ENCODE measurements around the gene COMMD8. TPM values are rescaled to one million over a fixed set of nuclear protein-coding genes. Genes with fewer than 3 reads are reported as not detected.
A peak's percentile ranks its signal among the peaks of the same experiment; 100 is the strongest.

The COMMD8 gene
- total RNA-seq, 1 donor from 2014 or later = 26.9 TPM

DNA sequence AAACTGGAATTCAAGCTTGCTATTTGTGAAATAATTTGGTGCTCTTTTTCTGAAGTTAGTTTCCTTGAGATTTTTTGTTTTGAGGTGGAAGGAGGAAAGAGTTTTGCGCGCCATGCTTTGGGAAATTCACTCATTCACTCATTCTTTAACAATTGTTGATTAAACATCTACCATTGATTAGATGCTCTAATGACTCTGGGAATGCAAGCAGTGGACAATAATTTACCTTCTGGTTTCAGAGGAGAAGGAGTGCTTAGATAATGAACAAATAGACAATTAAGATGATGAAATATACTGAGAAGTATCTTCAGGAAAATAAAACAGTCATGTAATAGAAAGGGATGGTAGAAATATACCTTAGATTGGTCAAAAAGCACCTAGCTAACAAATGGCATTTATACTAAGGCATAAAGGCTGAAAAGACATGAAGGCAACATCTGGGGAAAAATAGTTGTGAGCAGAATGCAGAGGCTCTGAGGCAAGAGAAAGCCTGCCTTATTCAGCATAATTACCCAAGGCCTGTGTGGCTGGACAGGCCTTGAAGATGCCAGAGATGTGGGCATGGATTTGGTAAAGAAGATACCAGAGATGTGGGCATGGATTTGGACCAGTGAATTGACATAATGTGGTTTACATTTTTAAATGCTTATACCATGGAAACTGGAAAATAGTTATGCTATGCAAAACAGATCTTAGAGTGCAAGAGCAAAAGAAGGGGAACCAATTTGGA, 2.7 kb upstream of the COMMD8 start:
- TF ChIP-seq, protein P1, sequence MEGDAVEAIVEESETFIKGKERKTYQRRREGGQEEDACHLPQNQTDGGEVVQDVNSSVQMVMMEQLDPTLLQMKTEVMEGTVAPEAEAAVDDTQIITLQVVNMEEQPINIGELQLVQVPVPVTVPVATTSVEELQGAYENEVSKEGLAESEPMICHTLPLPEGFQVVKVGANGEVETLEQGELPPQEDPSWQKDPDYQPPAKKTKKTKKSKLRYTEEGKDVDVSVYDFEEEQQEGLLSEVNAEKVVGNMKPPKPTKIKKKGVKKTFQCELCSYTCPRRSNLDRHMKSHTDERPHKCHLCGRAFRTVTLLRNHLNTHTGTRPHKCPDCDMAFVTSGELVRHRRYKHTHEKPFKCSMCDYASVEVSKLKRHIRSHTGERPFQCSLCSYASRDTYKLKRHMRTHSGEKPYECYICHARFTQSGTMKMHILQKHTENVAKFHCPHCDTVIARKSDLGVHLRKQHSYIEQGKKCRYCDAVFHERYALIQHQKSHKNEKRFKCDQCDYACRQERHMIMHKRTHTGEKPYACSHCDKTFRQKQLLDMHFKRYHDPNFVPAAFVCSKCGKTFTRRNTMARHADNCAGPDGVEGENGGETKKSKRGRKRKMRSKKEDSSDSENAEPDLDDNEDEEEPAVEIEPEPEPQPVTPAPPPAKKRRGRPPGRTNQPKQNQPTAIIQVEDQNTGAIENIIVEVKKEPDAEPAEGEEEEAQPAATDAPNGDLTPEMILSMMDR (conservative IDR thresholded peaks at IDR 0.05; ENCODE audit: low read depth, low read length) = no peak
- DNase-seq (ENCODE audit: low read depth) = peak; percentile 86
- no peak overlapping the region for H3K4me3 ChIP-seq (ENCODE audit: low read depth, low read length)

DNA sequence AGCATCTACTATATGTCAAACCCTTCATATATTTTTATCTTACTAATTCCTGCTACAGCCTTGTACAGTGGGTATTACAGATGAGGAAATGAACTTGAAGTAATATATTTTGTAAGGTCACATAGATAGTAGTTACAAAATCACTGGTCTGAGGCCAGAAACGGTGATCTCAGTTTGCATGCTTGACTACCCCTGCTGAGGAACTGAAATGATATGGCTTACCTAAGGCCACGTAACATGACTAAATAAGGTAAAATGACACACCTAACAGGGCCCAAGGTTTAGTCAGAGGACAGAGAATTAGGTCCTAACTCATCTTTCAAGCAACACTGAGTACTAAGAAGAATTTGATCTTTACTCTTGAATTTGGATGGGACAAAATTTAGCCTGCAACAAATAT, 1.5 kb upstream of the COMMD8 start:
- no peak overlapping the region for H3K4me3 ChIP-seq (ENCODE audit: low read depth, low read length)
- no peak for DNase-seq (ENCODE audit: low read depth)
- TF ChIP-seq, protein P1 (conservative IDR thresholded peaks at IDR 0.05; ENCODE audit: low read depth, low read length) = no peak

DNA sequence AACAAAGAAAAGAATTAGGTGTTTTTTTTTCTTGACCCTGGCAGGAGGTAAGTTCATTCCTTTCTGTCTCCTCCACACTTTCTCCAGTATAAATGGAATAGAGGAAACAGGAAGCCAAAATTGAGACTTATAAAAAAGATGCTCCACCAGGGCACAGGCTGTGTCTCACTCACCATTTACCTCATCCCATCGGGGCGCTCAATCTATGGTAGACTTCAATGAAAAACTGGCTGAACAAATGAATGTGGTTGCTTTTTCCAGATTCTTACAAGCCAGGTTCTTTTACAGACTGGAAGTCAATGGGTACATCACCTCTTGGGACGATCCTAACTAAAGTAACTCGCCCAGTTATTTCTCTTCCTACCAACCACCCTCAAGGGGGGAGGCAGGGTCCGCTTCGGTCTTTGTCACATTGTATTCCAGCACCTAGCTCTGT, 685 bp downstream of the COMMD8 start:
- TF ChIP-seq, protein P1 (conservative IDR thresholded peaks at IDR 0.05; ENCODE audit: low read depth, low read length) = no peak
- DNase-seq (ENCODE audit: low read depth) = no peak
- peak overlapping the region; percentile 83 for H3K4me3 ChIP-seq (ENCODE audit: low read depth, low read length)

DNA sequence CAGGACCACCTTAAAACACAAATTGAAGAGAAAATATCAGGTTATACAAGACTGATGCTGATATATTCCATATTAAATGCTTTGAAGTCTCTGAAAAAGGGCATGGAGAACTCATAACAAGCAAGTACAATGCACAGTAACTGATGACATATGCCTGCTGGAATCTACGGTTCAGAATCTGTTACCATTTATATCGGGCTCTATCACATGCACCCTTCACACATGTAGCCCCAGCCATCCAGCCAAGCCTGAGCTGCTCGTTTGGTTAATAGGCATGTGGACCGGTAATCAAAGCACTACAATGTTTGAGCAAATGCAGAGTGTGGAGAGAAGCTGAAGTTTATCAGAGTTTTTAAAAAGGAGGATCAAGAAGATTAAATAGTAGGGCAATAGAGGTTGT, 11.8 kb downstream of the COMMD8 start:
- TF ChIP-seq, protein P1 (conservative IDR thresholded peaks at IDR 0.05; ENCODE audit: low read depth, low read length) = no peak
- no peak for DNase-seq (ENCODE audit: low read depth)
- H3K4me3 ChIP-seq (ENCODE audit: low read depth, low read length) = no peak overlapping the region

DNA sequence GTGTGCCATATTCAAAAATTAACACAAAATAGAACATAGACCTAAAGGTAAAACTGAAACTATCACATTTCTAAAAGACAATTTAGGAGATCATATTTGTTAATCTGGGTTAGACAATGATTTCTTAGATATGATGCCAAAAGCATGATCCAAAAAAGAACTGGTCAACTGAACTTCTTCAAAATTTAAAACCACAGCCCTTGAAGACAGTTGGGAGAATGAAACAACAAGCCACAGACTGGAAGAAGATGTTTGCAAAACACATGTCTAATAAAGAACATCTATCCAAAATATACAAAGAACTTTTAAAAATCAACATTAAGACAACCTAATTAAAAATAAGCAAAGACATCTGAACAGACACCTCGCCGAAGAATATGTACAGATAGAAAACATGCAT, 19.5 kb downstream of the COMMD8 start:
- TF ChIP-seq, protein P1 (conservative IDR thresholded peaks at IDR 0.05; ENCODE audit: low read depth, low read length) = no peak
- no peak for DNase-seq (ENCODE audit: low read depth)

DNA sequence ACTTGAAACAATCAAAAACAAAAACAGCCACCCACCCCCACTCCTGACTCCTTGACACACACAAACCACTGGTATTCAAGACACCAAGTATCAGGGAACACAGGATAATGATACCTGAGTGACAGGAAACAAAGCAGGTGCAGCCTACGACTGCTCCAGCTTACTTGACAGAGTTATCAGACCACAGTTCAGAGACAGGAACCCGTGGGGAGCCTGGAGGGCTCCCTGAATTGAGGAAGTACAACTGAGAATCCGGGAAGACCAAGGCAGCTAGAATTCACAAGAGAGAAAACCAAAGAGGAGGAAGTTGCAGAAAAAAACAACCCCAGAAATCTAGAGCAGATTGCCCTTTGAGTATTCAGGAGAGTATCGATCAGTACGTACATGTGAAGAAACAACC, 20.5 kb downstream of the COMMD8 start:
- no peak for DNase-seq (ENCODE audit: low read depth)
- TF ChIP-seq, protein P1 (conservative IDR thresholded peaks at IDR 0.05; ENCODE audit: low read depth, low read length) = no peak
- H3K4me3 ChIP-seq (ENCODE audit: low read depth, low read length) = no peak overlapping the region

More for the DNA sequence above, 19.5 kb downstream of the COMMD8 start:
- no peak overlapping the region for H3K4me3 ChIP-seq (ENCODE audit: low read depth, low read length)

DNA sequence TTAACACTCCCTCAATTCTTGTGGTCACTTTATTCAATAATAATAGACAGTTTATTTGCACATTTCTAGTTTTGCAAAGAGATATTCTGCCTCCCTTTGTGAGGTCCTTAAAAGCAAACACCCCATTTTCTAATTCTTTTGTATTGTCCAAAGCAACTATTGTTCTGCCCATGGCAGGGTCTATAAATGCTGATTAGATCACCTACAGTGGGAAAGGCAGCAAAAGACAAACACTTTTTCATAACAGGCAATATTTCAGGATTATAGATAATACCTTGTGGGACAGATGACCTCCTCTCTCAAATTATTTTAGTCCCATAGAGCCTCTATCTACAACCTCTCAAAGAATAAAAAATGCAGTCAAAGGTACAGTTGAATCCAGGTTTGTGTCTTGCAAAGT, 28.6 kb downstream of the COMMD8 start:
- no peak overlapping the region for H3K4me3 ChIP-seq (ENCODE audit: low read depth, low read length)
- DNase-seq (ENCODE audit: low read depth) = no peak
- TF ChIP-seq, protein P1 (conservative IDR thresholded peaks at IDR 0.05; ENCODE audit: low read depth, low read length) = no peak
